Hypothalamus (tissue), 51 donors: ENCODE results near the gene CHGA.

Source experiments
- DNase-seq, 51 donors: peaks; one replicate each; lab custom pipeline; 2025; lab: John Stamatoyannopoulos, UW

The CHGA gene

DNA sequence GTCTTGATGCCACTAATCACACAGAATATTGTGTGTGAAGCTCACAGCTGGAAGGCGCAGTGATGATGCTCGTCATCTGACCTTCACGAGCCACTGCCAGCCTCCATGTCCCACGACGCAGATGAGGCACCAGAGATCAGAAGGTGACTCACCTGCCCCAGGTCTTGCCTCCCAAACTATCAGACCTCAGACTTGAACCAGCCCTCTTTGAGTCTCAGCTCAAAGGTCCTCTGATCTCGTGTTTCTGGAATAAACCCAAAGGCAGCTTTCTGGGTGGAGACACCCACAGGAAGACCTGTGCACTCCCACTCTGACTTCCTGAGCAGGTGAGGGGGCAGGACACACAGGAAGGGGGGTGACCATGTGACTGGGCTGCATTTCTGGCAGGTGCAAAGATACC is 19.6 kb upstream of the CHGA start:
- DNase-seq = no peak

DNA sequence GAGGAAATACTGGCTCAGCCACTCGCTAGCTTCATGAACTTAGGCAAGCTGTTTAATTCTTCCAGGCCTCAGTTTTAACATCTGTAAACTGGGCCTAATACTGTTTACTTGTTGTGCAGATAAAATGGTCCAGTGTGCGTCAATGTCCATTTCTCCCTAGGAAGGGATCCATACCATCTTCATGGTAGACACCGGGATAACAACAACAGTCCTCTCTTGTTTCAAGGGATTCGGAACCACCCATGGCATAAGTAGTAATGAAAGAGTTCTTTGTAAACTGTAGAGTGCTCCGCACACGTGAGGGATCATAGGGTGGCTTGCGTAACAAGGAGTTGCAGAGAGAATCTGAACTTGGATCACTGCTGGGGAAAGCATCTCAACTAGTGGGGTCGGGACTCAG is 17.3 kb upstream of the CHGA start:
- DNase-seq = no peak

DNA sequence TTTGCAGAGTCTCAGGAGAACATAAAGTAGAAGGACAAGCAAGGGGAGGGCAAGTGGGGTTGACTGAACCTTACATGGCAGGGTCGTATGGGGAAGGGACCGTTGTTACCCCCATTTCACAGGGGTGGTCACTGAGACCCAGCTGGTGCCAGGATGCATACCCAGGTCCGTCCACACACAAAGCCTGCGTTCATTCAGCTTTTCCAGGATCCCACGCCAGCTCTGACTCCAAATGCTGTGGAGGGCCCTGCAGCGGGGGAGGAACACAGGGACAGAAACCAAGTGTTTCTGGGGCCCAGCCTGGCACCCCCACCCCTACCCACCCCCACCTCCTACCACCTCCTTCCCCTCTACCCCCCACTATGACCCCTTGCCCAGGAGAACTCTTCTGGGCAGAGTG is 16.5 kb upstream of the CHGA start:
- DNase-seq = no peak

DNA sequence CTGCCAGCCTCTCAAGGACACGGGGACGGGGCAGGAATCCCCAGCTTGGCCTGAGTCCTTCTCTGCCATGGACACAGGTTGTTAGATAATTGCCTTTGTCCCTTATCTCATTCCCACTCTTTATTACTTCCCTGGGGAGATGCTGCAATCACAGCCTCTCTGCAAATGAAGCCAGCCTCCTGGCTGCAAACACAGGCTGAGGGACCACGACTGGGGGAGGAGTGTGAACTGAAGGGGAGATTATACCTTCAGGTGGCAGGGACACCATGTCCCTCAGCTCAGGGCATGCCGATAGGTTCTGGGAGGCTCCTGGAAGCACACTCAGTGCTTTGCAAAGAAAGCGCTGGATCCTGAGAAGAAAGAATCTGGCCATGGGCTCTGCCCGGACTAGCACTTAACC is 16.1 kb upstream of the CHGA start:
- no peak for DNase-seq

DNA sequence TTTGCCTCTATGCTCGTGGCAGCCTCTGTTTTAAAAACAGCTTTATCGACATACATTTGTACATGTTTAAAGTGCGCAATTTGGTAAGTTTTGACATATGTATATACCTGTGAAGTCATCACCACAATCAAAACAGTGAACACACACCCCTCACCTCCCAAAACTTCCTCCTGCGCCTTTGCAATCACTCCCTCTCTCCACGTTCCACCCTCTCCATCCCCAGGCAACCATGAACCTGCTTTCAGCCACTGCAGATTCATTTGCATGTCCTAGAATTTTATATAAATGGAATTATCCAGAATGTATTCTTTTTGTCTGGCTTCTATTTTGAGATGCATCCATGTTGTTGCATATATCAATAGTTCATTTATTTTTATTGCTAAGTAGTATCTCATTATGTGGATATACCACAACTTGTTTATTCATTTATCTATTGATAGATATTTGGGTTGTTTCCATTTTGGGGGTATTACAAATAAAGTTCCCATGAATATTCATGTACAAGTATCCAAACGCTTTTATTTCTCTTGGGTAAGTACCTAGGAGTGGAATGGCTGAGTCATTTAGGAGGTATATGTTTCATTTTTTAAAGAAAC is 15.5 kb upstream of the CHGA start:
- no peak for DNase-seq

DNA sequence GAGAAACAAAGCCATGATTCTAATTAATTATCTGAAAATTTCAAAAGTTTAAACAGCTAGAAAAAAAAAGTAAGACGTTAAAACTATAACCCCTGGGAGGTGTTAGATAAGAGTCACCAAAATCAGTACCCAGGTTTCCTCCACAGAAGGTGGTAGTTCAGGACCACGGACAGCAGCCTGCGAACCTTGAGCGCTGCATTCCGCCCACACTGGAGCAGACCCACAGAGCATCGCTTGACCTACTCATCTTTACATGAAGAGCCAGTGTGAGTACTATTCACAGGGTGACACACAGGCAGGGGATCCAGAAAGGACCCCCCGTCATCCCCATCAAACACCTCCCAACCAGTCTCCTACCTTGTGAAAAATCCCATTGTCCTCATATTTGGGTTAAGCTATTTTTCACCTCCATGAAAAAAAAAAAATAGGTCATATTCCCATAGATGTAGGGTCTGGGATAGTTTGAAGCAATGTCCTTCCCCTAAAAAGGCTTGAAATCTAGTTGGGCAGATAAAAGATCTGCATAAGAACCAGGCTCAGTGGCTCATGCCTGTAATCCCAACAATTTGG is 8.8 kb upstream of the CHGA start:
- peak in 3 of 51 donors; percentile 4 to 27 (median 14) for DNase-seq

DNA sequence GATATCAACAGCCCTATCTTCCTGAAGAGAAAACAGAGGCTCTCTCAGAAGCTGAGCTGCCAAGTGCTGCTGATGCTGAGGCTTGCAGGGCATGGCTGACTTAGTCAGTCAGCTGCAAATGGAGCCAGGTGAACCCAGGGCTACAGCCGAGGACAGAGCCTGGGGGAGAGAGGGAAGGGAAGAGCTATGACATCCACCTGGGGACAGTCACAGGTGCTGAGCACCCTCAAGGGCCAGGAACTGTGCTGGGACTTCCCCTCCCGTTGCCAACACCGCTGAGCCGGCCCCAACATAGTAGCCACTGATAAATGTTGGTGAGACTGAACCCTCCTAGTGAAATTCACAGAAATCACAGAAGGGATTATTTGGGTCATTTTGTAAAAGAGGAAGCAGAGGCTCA is 6.7 kb upstream of the CHGA start:
- DNase-seq = no peak

DNA sequence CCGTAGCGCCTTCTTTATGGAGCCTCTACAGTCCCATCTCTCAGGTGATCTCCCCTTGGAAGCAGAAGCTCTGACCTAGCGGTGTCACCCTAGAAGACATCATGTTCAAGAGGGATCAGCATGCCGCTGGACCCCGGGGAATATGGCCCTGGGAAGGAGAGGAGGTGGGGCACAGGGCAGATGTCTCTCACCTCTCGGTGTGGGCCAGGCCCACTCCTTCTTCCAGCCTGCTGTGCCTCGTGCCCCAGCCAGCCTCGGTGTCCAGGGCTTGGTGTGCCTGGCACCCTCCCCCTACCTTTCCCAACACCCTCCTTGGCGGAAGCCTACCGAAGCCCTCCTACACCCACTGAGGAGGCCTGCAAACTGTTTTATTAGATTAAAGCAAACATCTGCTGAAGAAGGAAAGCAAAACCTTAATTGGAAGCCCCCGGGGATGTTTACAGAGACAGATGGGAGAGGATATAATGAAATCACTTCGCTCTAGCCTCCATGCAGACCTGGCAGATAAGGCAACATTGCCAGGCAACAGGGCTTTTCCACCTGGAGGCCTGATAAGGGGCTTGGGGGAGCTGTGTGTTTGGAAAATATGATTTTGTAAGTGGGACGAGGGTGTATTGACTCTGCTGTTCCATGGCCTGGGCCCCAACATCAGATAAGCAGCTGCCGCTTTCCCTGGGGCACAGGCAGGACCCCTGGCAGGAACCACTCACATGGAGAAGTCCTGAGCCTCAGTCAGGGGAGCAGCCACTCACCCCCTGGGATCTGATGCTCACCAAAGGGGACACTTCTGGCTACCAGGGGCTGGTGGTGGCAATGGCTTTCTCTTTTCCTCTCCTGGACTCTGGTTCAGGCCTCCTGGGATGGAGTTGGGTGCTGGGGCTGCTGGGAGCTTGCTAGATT is 5.7 kb upstream of the CHGA start:
- no peak for DNase-seq

DNA sequence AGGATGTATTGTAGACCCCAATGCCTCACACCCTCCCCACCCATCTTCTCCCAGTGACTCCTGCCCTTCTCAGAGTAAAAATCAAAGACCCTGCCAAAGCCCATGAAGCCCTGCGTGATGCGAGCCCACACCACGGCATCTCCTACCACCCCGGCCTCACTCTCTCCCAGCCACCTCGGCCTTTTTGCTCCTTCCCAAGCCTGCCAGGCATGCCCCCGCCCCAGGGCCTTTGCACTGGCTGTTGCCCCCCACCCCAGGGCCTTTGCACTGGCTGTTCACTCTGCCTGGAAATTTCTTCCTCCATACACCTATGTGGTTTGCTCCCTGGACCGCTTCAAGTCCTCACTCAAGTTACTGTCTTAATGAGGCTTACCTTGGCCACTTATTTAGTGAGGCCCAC is 5.0 kb upstream of the CHGA start:
- no peak for DNase-seq

DNA sequence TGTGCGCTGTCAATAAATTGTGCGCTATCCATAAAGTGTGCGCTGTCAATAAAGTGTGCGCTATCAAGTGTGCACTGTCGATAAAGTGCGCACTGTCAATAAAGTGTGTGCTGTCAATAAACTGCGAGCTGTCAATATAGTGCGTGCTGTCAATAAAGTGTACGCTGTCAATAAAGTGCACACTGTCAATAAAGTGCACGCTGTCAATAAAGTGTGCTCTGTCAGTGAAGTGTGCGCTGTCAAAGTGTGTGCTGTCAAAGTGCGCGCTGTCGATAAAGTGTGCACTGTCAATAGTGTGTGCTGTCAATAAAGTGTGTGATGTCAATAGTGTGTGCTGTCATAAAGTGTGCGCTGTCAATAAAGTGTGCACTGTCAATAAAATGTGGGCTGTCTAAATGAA is 2.9 kb upstream of the CHGA start:
- DNase-seq = no peak

DNA sequence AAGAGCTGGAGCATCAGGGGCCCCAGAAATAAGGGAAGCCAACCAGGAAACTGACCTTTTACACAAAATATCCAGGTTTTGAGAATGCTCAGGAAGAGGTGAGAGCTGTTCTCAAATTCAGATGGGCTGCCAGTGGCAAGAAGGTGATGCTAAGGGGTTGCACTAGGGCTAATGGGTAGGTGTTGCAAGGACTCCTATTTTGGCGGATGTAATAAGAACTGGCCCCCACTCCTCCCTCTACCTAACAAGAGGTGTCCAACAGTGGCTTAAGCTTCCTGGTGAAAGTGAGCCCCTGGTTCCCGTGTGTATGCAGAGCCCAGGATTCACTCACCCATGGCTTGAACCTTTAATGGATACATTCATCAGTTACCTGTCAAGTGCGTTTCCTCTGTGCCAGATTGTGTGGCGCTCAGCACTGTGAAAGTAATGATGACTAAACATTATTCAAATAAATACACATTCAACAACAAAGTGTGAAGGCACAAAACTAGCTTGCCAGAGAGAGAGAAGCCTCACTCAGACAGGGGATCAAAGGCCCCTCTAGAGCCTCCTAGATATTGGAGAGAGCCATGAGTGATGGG is 705 bp upstream of the CHGA start:
- no peak for DNase-seq

DNA sequence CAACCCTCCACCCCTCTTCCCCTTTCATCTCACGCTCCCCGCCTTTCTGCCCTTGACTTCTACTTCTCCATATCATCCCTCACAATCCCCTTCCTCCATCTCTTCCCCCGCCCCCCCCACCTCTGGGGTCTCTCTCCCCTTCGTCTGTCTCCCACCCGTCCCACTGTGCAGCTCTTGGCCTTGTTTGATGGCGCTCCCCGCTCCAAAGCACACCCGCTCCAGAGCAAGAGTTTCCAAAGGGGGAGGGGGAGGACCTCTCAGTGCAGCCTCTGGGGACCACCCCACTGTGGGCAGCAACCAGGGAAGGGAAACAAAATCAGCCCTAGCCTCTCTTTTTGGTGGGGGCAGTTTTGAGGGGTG is 774 bp downstream of the CHGA start:
- DNase-seq = no peak

DNA sequence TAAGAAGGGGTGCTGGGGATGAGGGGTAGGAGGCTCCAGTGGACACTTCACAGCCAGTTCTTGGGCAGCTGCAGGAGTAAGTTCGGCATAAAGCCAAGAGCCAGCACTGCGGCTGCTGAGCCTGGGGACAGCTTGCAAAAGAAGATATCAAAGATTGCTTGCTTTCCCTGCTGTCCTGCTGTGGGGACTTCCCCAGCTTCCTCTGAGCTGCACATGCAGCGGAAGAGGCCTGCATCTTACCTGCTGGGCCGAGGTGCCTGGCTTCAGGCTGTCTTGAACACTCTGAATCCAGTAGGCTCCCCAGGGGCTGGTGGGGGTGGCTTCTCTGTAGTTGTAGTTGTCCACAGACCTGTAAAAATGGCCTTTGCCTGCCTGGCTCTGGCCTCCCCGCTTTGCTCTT is 1.3 kb downstream of the CHGA start:
- DNase-seq = peak in 2 of 51 donors; percentile 7 to 10

DNA sequence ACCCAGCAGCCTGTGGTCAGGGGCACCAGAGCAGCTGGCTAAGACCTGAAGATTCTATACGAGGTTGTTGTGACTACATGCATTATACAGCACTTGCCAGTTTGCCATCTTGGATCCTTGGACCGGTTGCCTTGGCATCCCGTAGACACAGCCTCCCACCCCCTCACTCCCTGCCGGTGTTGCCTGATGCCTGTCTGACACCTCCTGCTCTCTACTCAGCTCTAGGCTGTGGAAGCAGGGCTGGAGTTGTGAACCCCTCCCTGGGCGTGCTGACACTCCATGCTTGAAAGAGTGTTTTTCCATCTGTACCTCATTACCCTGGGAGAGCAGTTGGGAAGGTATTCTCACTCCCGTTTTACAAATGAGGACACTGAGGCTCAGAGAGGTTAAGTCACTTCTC is 2.5 kb downstream of the CHGA start:
- DNase-seq = peak in 3 of 51 donors; percentile 16 to 77 (median 27)

DNA sequence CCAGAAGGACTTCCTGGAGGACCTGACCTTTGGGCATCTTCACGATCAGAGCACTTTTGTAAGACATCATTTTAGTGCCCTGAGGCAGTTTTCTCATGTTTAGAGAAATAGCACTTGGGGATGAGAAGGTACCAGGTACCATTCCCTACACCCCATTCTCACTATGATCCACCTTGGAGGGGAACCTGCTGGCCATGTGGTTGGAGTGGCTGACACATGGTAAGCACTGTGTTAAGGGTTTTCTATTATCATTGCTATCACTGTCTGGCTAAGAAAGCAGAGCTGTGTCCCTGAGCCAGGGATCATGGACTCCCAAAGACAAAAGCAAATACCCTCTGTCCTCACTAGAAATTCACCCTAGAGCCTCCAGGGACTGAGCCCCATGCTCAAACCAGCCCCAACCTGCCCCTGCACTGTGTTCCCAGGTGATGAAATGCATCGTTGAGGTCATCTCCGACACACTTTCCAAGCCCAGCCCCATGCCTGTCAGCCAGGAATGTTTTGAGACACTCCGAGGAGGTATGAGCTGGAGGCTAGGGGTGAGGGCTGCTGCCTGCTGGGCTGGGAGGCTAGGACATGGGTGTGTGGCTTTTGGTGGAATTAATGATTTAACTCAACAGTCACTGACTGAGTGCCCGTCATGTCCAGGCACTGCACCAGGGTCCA is 3.4 kb downstream of the CHGA start:
- DNase-seq = no peak

DNA sequence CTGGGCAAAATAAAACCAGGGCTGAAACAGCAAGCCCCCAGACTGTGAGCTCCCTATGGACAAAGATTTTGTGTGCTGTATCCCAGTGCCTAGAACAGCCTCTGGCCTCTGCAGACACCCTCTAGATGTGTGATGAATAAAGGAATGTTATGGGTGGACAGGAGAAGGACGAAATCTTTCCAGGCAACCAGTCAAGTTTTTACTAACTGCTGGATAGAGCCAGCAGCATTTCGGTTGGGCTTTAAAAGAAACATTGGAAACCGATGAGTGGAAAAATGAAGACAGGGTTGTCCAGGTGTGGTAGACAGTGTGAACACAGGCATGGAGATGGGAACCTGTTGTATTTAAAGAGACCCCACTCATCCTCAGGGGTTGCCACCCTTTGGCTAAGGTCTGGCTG is 4.0 kb downstream of the CHGA start:
- DNase-seq = no peak

DNA sequence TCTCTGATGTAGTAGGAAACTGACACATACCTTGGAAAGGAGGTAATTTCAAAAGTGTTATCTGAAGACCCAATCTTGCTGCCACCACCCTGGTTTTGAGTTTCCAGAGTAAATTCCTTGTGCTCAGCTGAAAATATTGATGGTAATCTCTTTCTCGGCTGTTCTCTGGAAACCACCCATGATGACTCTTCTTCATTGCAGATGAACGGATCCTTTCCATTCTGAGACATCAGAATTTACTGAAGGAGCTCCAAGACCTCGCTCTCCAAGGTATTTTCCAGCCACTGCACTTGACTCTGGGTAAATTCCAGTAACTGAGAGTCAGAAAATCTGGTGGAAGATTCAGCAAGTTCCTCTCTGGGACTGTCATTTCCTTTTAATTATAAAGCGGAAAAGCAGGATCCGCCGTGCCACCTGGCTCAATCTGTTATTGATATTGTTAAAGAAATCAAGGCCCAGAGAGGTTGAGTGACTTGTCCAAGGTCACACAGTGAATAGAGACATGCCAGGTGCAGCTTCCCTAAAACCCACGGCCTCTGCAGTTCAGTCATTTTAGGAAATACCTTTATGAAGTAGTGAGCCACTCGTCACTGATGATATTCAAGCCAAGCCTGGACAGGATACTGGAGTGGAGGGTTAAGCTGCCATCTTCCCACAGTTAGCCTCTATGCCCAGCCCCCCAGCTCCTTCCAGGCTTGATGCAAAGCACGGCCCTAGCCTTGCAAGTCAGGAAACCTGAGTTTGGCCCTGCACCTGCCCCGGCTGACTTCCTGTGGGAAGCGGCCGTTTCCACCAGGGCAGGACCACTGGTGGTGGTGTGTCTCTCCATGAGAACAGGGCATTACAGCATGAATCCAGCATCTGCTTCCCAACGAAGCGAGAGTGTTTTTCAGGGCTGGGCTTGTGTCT is 4.7 kb downstream of the CHGA start:
- no peak for DNase-seq

DNA sequence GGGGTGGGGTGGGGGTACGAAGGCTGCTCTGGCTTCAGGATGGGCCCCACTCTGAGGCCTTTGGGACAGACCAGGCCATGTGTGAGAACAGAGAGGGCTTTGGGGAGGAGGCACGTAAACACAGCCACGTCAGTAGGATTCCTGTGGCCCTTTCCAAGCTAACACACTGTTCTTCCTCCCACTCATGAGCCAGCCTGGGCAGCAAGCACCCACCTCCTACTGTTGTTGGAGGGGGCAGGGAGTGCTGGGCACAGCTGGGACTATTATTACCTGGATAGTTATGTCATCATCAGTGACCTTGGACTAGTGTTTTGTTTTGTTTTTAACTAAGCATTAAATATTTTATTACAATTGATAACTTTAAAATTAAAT is 5.3 kb downstream of the CHGA start:
- peak in 1 of 51 donors; percentile 48 for DNase-seq

DNA sequence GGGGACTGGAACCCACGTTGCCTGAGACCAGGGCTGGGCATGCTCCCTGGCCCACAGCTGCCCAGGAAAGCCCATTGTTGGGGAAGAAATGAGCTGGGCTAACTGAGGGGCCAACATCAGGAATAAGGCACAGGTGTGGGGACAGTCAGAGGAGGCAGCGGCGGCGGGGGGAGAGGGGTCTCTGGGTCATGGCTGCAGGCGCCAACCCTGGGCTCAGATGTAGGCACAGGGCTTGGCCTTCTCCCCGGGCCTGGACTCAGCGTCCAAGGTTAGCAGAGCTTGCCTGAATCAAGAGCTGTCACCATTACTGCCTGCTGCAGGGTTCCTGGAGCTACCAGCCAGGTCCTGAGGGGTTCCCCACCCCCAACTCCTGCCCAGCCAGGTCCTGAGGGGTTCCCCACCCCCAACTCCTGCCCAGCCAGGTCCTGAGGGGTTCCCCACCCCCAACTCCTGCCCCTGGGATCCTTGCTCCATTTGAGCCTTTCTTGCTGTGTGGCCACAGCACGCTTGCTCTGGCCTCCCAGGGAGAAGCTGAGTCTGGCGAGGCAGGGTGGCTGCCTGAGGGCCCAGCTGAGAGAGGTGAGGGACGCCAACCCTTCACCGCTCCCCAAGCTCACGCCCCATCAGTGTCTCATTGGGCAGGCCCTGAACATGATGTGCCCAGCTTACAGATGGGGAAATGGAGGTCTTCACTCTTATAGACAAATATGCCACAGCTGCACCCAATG is 6.2 kb downstream of the CHGA start:
- DNase-seq = no peak
